CD4-positive, alpha-beta T cell (primary cell): ENCODE results near the gene CTXN1. TPM values are rescaled to one million over a fixed set of nuclear protein-coding genes. Genes with fewer than 3 reads are reported as not detected.
A peak's percentile ranks its signal among the peaks of the same experiment; 100 is the strongest.
"Not testable (repeated sequence)": the region's sequence is repeated elsewhere in the genome, so short reads cannot be mapped to it uniquely, and the experiment has no call there.

ENCODE experiments used
- ATAC-seq: fragments of 200-7000 bp; cut with Tn5 transposase; one replicate; pipeline ENCODE4 v1.10.0; 2022; ENCODE audit warnings: mild to moderate bottlenecking; ENCODE audit not compliant: poor library complexity
- CTCF ChIA-PET: fragments of 350-600 bp; sonication (Branson Sonifier 250); formaldehyde crosslinking; loops from one replicate; lab custom pipeline; 2021; ENCODE audit warnings: antibody characterized with exemption, inconsistent platforms; lab: Charles Lee
- POLR2A ChIA-PET: fragments of 350-600 bp; sonication (Branson Sonifier 250); formaldehyde crosslinking; loops from one replicate; lab custom pipeline; 2021; ENCODE audit warnings: antibody characterized with exemption, inconsistent platforms; lab: Charles Lee
- DNase-seq, 14 experiments: peaks; one replicate each; pipeline ENCODE4 v3.0.0-alpha.2; 2013 to 2020; ENCODE audit warnings: mixed read lengths in 2 of 14
- H3K27ac ChIP-seq, 2 donors: one replicate each; pipeline versions ENCODE4 v1.5.1 to v1.7.0; 2013; ENCODE audit warnings: low read length in 2 of 2, low read depth in 1 of 2, mild to moderate bottlenecking in 1 of 2
- H3K27me3 ChIP-seq, 2 experiments: 1 replicate in 1 of 2; 2 replicates in 1 of 2; pipeline versions ENCODE4 v1.6.1 to v1.7.0; 2013; ENCODE audit warnings: low read length in 2 of 2, control low read depth in 1 of 2, mild to moderate bottlenecking in 1 of 2, moderate library complexity in 1 of 2; ENCODE audit not compliant: insufficient read depth in 2 of 2, control insufficient read depth in 1 of 2
- H3K36me3 ChIP-seq: one replicate; pipeline ENCODE4 v1.6.1; 2013; ENCODE audit warnings: low read length, control low read depth; ENCODE audit not compliant: insufficient read depth
- H3K4me1 ChIP-seq: one replicate; pipeline ENCODE4 v1.6.1; 2013; ENCODE audit warnings: low read length, control low read depth; ENCODE audit not compliant: insufficient read depth
- H3K4me3 ChIP-seq: one replicate; pipeline ENCODE4 v1.5.1; 2013; ENCODE audit warnings: mild to moderate bottlenecking, low read length, moderate library complexity
- H3K9me3 ChIP-seq, 2 experiments: 1 replicate in 1 of 2; 2 replicates in 1 of 2; pipeline versions ENCODE4 v1.6.1 to v1.7.0; 2013; ENCODE audit warnings: low read length in 2 of 2, mild to moderate bottlenecking in 2 of 2, control low read depth in 1 of 2, moderate library complexity in 1 of 2; ENCODE audit not compliant: control insufficient read depth in 1 of 2, insufficient read depth in 1 of 2
- H3K27ac Mint-ChIP-seq: one replicate; pipeline ENCODE4 v1.8.0; 2020; ENCODE audit warnings: mixed read lengths
- H3K27me3 Mint-ChIP-seq: one replicate; pipeline ENCODE4 v1.8.0; 2021; ENCODE audit warnings: mixed read lengths
- H3K36me3 Mint-ChIP-seq: one replicate; pipeline ENCODE4 v1.8.0; 2021; ENCODE audit warnings: low read depth, mixed read lengths
- H3K4me1 Mint-ChIP-seq: one replicate; pipeline ENCODE4 v1.8.0; 2021; ENCODE audit warnings: low read depth, mixed read lengths
- H3K4me3 Mint-ChIP-seq: one replicate; pipeline ENCODE4 v1.8.0; 2020; ENCODE audit warnings: mild to moderate bottlenecking, mixed read lengths
- H3K9me3 Mint-ChIP-seq: one replicate; pipeline ENCODE4 v1.8.0; 2020; ENCODE audit warnings: mixed read lengths
- CTCF ChIP-seq: fragments of 200-600 bp; IDR thresholded peaks from one replicate; pipeline ENCODE4 v1.8.0; 2022; ENCODE audit warnings: antibody characterized with exemption, mild to moderate bottlenecking
- intact Hi-C, 2 experiments: fragments of 100-400 bp; cut with DNase I in 1 of 2; cut with micrococcal nuclease in 1 of 2; formaldehyde crosslinking; loops; one replicate each; pipeline versions ENCODE4 v1.15.1 to v1.9.0; 2023 to 2025; cut with DNase I, micrococcal nuclease
- total RNA-seq, 174 experiments: library from RNA in 2 of 174; stranded (reverse) in 2 of 174; gene quantifications; one replicate each; pipeline ENCODE4 v1.2.3 and lab custom pipeline; 2021 to 2026

CTXN1 gene
- total RNA-seq, 2 experiments from 2014 or later, result not detected

- no peak for TF ChIP-seq CTCF
- Histone ChIP-seq H3K4me3 (no peak overlapping the region), H3K9me3 (no peaks in the 10 kb centered on the region), H3K27me3 (no peaks in the 10 kb centered on the region), H3K4me1 (peaks cover 12% of the 10 kb centered on the region), H3K27ac (no peak overlapping the region), H3K36me3 (peaks cover 57% of the 10 kb centered on the region)
- Mint-ChIP-seq H3K27ac (no peak overlapping the region), H3K27me3 (no peaks in the 10 kb centered on the region), H3K36me3 (peaks cover 44% of the 10 kb centered on the region), H3K4me3 (no peak overlapping the region), H3K9me3 (no peaks in the 10 kb centered on the region), H3K4me1 (peaks cover 6% of the 10 kb centered on the region)
- no peak for DNase-seq
- ChIA-PET POLR2A (interaction anchor here (1.2 kb wide), 2 partner anchors 10 to 13 kb away, joined by 3 read pairs; no protein-coding TSS in a partner anchor), CTCF (interaction anchor here (0.7 to 4.6 kb wide), 2 partner anchors 13 to 73 kb away, joined by 4 to 36 read pairs; partner anchors contain the start of gene TIMM44)
- intact Hi-C loops, result no loop called here
- ATAC-seq, result no peak
These were observed 4.8 kb upstream of the CTXN1 start for GRCh38 chr19:7930765-7931164.

- H3K36me3 Mint-ChIP-seq, result peaks cover 36% of the 10 kb centered on the region
- H3K27ac ChIP-seq, H3K4me1 Mint-ChIP-seq, H3K27me3 ChIP-seq, H3K4me3 ChIP-seq, ATAC-seq, intact Hi-C loops, H3K4me3 Mint-ChIP-seq, H3K9me3 Mint-ChIP-seq, H3K9me3 ChIP-seq, H3K27me3 Mint-ChIP-seq, H3K27ac Mint-ChIP-seq: not testable (repeated sequence)
- Histone ChIP-seq H3K4me1 (peaks cover 15% of the 10 kb centered on the region), H3K36me3 (peaks cover 51% of the 10 kb centered on the region)
- ChIA-PET CTCF (interaction anchor here (0.7 to 4.6 kb wide), 4 partner anchors 14 to 395 kb away, joined by 3 to 36 read pairs (median 5); partner anchors contain the start of genes MAP2K7 and TIMM44), POLR2A (interaction anchor here (1.2 kb wide), 1 partner anchor 14 kb away, joined by 3 read pairs; no protein-coding TSS in a partner anchor)
- peak in 1 of 14 experiments; percentile 53 for DNase-seq
These were observed 4.1 kb upstream of the CTXN1 start for GRCh38 chr19:7930030-7930429.

DNA sequence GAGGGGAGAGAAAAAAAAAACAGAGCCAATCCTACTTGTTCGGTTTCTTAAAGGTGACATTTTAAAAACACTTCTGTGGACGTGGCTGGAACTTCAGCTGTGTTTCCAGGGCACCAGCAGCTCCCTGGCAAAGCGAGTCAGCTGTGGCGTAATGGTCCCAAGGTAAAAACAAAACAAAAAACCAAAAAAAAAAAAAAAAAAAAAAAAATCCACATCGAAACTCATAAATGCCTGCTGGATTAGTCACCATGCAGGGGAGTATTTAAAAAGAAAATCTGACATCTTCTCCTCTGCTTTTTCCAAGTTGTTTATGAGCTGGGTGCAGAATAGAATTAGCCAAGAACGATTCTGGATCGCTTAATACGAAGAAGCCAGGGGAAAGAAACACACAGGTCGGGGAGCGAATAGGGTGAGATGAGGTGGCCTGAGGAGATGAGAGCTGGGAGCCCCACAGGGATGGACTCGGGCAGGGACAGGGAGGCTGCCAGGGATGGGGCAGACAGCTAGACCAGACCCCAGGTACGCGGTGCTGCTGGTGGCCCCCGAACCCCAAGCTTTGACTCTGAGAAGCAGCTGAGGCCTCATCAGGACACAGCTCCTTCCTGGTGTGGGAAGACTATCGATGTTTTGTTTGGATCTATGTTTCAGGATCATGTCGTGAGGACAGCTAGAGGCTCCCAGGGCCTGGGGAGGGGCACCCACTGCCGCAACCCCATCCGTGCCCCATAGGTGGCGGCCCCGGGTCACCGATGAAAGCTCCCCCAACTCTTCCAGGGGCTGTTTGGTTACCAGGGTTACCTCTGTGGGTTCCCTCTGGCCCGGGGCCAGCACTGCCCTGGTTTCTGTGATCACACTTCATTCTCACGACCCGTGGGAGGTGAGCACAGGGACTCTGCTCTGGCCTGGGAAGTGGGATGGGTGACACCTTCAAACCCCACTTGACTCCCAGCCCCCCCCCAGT lies 3.1 kb upstream of the CTXN1 start:
- ChIA-PET POLR2A (interaction anchor here (1.0 to 1.4 kb wide), 3 partner anchors 8 to 25 kb away, joined by 4 to 6 read pairs (median 5); partner anchors contain the start of genes MAP2K7, SNAPC2 and TIMM44), CTCF (interaction anchor here (0.5 to 4.6 kb wide), 14 partner anchors 9 to 394 kb away, joined by 3 to 36 read pairs (median 4); partner anchors contain the start of genes MAP2K7, RPS28, SNAPC2 and TIMM44)
- Mint-ChIP-seq H3K9me3 (no peaks in the 10 kb centered on the region), H3K4me3 (peak overlapping the region; percentile 67), H3K4me1 (peaks cover 14% of the 10 kb centered on the region), H3K27me3 (no peaks in the 10 kb centered on the region), H3K36me3 (peaks cover 32% of the 10 kb centered on the region), H3K27ac (peak overlapping the region; percentile 61)
- H3K4me3 ChIP-seq, result no peak overlapping the region
- no peaks in the 10 kb centered on the region for H3K27me3 ChIP-seq
- peak; percentile 69 for ATAC-seq
- intact Hi-C loops, result loop anchor here in 1 of 2 experiments (5.0 to 10.0 kb wide), 3 partner anchors 292 to 1564 kb away; partner anchors contain the start of genes CLPP, NDUFA7, RPS28 and STXBP2
- peak; percentile 33 to 91 (median 72) for DNase-seq
- H3K9me3 ChIP-seq, result no peaks in the 10 kb centered on the region
- peaks cover 41% of the 10 kb centered on the region for H3K36me3 ChIP-seq
- no peak overlapping the region for H3K27ac ChIP-seq
- peak; percentile 51 for TF ChIP-seq CTCF
- H3K4me1 ChIP-seq, result peaks cover 22% of the 10 kb centered on the region
